ENCODE measurements around the gene LMF1. TPM values are rescaled to one million over a fixed set of nuclear protein-coding genes. Genes with fewer than 3 reads are reported as not detected.

The LMF1 gene
- total RNA-seq, 1 experiment from 2014 or later = 12.8 TPM

DNA sequence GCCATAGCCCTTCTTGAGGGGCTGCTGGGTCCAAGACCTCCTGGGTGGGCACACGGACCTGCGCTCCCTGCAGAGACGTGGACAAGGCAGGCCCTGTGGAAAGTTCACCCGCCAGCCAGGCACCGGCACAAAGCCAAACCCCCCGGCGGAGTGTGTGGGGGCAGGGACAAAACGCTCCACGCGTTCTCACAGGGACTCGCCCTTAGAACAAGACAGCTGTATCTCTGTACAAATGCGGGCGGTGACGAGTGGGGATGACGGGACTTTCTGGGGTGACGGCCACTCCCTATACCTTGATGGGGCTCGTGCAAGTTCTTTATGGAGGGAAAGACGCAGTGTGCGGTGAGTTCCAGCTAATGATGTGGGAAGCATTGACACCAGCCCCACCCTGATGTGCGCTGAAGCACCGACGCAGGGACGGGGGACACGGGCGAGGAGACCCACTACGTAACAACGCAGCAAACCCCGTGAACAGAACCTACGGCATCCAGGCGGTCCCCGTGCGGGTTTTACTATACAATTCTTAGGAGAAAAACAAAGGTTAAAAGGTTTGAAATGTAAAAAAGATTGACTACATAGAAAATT, 49.4 kb downstream of the LMF1 start:
- POLR2A ChIA-PET = no interaction called here
- no TSS peak for BruUV-seq (replicated peaks)

DNA sequence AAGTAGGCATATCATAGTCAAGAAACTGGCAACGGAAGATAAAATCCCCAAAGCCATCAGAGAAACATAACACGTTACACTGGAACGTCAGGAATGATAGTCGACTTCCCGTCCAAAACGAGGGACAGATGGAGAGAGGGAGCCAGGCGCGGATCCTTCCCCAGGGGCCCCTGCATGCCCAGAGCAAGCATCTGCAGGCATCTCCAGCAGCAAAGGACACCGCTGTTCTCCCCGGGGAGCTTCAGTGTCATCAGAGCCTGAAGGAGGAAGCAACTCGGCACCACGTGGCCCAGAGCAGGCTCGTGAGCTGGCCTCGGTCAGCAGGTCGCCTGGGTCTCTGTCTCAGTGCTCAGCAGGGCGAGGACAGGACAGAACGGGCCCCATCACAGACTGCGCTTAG, 50.1 kb downstream of the LMF1 start:
- ChIA-PET POLR2A (no interaction called here), RAD21 (ENCODE audit: low non-redundant PET in 1 of 2, low total read pairs in 2 of 2, uncharacterized antibody in 2 of 2, unreplicated experiment in 2 of 2) (no interaction called here), CTCF (no interaction called here)
- Histone ChIP-seq H3K9me3 (ENCODE audit: control insufficient read depth in 1 of 2, insufficient read depth in 1 of 2, low read depth in 1 of 2, low read length in 2 of 2) (no peaks in the 10 kb centered on the region), H3K9me2 (ENCODE audit: insufficient read depth) (no peaks in the 10 kb centered on the region), H3K4me1 (ENCODE audit: control insufficient read depth in 1 of 2, insufficient read depth in 2 of 2, low read length in 2 of 2) (no peaks in the 10 kb centered on the region), H2AFZ (ENCODE audit: low read depth, low read length, poor library complexity, severe bottlenecking) (no peak overlapping the region), H3K36me3 (ENCODE audit: control insufficient read depth in 1 of 2, insufficient read depth in 2 of 2, low read length in 2 of 2) (no peaks in the 10 kb centered on the region), H4K20me1 (ENCODE audit: insufficient read depth) (no peaks in the 10 kb centered on the region), H3K4me3 (replicated peaks in 1 of 2; ENCODE audit: low read depth in 1 of 2, low read length in 2 of 2) (no peak overlapping the region), H3K9ac (ENCODE audit: low read length) (no peak overlapping the region), H3K4me2 (ENCODE audit: low read length) (no peak overlapping the region), H3K79me2 (ENCODE audit: insufficient read depth, low read length) (no peaks in the 10 kb centered on the region), H3K27ac (ENCODE audit: low read depth, low read length) (no peak overlapping the region), H3K27me3 (ENCODE audit: insufficient read depth, low read length) (no peaks in the 10 kb centered on the region)
- BruUV-seq (replicated peaks) = no TSS peak
- intact Hi-C loops (cut with micrococcal nuclease) = no loop called here
- no peak for DNase-seq (ENCODE audit: low read depth, low spot score)
- ATAC-seq = no peak
- no peak for TF ChIP-seq EGR1 (IDR thresholded peaks at IDR 0.05; ENCODE audit: low read depth)
- TF ChIP-seq ZBTB33 (IDR thresholded peaks at IDR 0.05; ENCODE audit: extremely low read depth, insufficient replicate concordance, low read length) = no peak
- TF ChIP-seq, protein P1, sequence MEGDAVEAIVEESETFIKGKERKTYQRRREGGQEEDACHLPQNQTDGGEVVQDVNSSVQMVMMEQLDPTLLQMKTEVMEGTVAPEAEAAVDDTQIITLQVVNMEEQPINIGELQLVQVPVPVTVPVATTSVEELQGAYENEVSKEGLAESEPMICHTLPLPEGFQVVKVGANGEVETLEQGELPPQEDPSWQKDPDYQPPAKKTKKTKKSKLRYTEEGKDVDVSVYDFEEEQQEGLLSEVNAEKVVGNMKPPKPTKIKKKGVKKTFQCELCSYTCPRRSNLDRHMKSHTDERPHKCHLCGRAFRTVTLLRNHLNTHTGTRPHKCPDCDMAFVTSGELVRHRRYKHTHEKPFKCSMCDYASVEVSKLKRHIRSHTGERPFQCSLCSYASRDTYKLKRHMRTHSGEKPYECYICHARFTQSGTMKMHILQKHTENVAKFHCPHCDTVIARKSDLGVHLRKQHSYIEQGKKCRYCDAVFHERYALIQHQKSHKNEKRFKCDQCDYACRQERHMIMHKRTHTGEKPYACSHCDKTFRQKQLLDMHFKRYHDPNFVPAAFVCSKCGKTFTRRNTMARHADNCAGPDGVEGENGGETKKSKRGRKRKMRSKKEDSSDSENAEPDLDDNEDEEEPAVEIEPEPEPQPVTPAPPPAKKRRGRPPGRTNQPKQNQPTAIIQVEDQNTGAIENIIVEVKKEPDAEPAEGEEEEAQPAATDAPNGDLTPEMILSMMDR (IDR thresholded peaks at IDR 0.05 in 2 of 3, conservative IDR thresholded peaks at IDR 0.05 in 1 of 3; ENCODE audit: borderline replicate concordance in 1 of 3, insufficient read depth in 1 of 3, low read depth in 2 of 3, low read length in 2 of 3) = no peak

More for the DNA sequence above, 49.4 kb downstream of the LMF1 start:
- Histone ChIP-seq H3K4me2 (ENCODE audit: low read length) (no peak overlapping the region), H3K4me3 (replicated peaks in 1 of 2; ENCODE audit: low read depth in 1 of 2, low read length in 2 of 2) (no peak overlapping the region), H3K9me3 (ENCODE audit: control insufficient read depth in 1 of 2, insufficient read depth in 1 of 2, low read depth in 1 of 2, low read length in 2 of 2) (peaks cover 0 to 5% of the 10 kb centered on the region in 2 experiments; a peak in 1 of 4 replicates), H3K27ac (ENCODE audit: low read depth, low read length) (no peak overlapping the region), H3K9ac (ENCODE audit: low read length) (no peak overlapping the region), H3K4me1 (ENCODE audit: control insufficient read depth in 1 of 2, insufficient read depth in 2 of 2, low read length in 2 of 2) (no peaks in the 10 kb centered on the region), H4K20me1 (ENCODE audit: insufficient read depth) (no peaks in the 10 kb centered on the region), H3K9me2 (ENCODE audit: insufficient read depth) (no peaks in the 10 kb centered on the region), H2AFZ (ENCODE audit: low read depth, low read length, poor library complexity, severe bottlenecking) (no peak overlapping the region), H3K27me3 (ENCODE audit: insufficient read depth, low read length) (no peaks in the 10 kb centered on the region), H3K79me2 (ENCODE audit: insufficient read depth, low read length) (no peaks in the 10 kb centered on the region), H3K36me3 (ENCODE audit: control insufficient read depth in 1 of 2, insufficient read depth in 2 of 2, low read length in 2 of 2) (no peaks in the 10 kb centered on the region)
- intact Hi-C loops (cut with micrococcal nuclease) = no loop called here
- TF ChIP-seq SP1 (IDR thresholded peaks at IDR 0.05; ENCODE audit: low read depth) (no peak), ZBTB33 (IDR thresholded peaks at IDR 0.05; ENCODE audit: extremely low read depth, insufficient replicate concordance, low read length) (no peak), RAD21 (IDR thresholded peaks at IDR 0.05; ENCODE audit: low read depth) (no peak), ZFX (IDR thresholded peaks at IDR 0.05) (no peak), FOSL1 (IDR thresholded peaks at IDR 0.05; ENCODE audit: low read depth) (no peak), TCF7L2 (IDR thresholded peaks at IDR 0.05; ENCODE audit: borderline replicate concordance, extremely low read depth, insufficient read depth, insufficient read length) (no peak)
- ATAC-seq = no peak
- ChIA-PET CTCF (no interaction called here), RAD21 (ENCODE audit: low non-redundant PET in 1 of 2, low total read pairs in 2 of 2, uncharacterized antibody in 2 of 2, unreplicated experiment in 2 of 2) (no interaction called here)
- no peak for DNase-seq (ENCODE audit: low read depth, low spot score)

All from HCT116 (cell line).